Cortex of kidney (tissue), 1 donor: Measurements from ENCODE around the gene SRC.

Experiments
- DNase-seq: peaks from one replicate; lab custom pipeline; 2025; lab: John Stamatoyannopoulos, UW

SRC gene

DNA sequence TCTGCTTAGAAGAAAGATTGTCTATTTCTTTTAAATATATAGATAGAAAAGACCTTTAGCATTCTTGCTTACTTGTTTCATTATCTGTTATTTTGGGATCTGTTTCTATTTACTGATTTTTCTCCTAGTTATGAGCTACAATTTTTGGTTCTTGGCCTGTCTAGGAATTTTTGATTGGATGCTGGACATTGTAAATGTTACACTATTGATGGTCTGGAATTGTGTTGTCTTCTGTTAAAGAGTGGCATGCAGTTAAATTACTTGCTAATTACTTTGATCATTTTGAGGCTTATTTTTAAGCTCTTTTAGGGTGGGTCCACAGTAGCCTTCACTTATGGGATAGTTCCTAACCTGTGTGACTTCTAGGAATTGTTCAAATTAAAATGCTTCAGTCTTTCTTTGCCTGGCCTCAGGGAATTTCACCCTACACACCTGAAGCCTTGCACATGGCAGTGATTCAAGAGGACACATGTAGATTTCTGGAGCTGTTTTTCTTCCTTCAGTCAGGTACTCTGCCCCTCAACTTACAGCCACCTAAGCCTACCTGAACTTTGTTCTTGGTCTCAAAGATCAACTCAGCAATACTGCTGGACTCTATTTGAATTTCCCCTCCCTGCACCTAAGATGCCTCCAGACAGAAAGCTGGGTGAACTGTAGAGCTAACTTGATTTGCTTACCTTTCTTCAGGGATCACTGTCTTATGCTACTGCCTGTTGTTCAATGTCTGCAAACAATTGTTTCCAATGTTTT lies 108.9 kb downstream of the SRC start:
- no peak for DNase-seq
